Esophagus squamous epithelium (tissue), 5 donors: ENCODE results near the gene HK3. TPM values are rescaled to one million over a fixed set of nuclear protein-coding genes. Genes with fewer than 3 reads are reported as not detected.

ENCODE experiments used
- DNase-seq: peaks from one replicate; lab custom pipeline; 2025; lab: John Stamatoyannopoulos, UW
- H3K27ac ChIP-seq, 4 donors: fragments of 200-600 bp; sonication (generic); one replicate each; pipeline ENCODE4 v1.5.1; 2016 to 2019; ENCODE audit warnings: mild to moderate bottlenecking in 1 of 4
- H3K27me3 ChIP-seq, 4 donors: fragments of 200-600 bp; sonication (generic); 1 replicate in 3 of 4; 2 replicates in 1 of 4; pipeline versions ENCODE4 v1.5.1 to v1.6.0; 2017 to 2021; ENCODE audit warnings: antibody characterized with exemption in 1 of 4
- H3K36me3 ChIP-seq, 3 donors: fragments of 200-600 bp; sonication (generic); one replicate each; pipeline ENCODE4 v1.5.1; 2016 to 2019
- H3K4me1 ChIP-seq, 3 donors: fragments of 200-600 bp; sonication (generic); one replicate each; pipeline ENCODE4 v1.5.1; 2017 to 2019
- H3K4me3 ChIP-seq, 4 donors: fragments of 200-600 bp; sonication (generic); 1 replicate in 3 of 4; 2 replicates in 1 of 4; pipeline ENCODE4 v1.5.1; 2016 to 2019; ENCODE audit warnings: mild to moderate bottlenecking in 2 of 4, moderate library complexity in 1 of 4
- H3K9me3 ChIP-seq, 3 donors: fragments of 200-600 bp; sonication (generic); one replicate each; pipeline ENCODE4 v1.5.1; 2016 to 2019
- POLR2A ChIP-seq, 4 donors: fragments of 450-650 bp; IDR thresholded peaks; one replicate each; pipeline ENCODE4 v1.6.1; 2017; ENCODE audit warnings: antibody characterized with exemption in 4 of 4, mild to moderate bottlenecking in 4 of 4, moderate library complexity in 3 of 4
- WGBS, 2 donors: methylation state at CpG; one replicate each; pipeline ENCODE4 v1.1.5; 2018; 5-methylcytosine and 5-hydroxymethylcytosine counted together
- intact Hi-C: fragments of 100-400 bp; cut with DNase I; formaldehyde crosslinking; loops from one replicate; pipeline ENCODE4 v1.15.0; 2022
- total RNA-seq, 4 donors: library from RNA; depleted of rRNA; stranded (reverse); fragments of >200 nt; gene quantifications; one replicate each; pipeline ENCODE4 v1.1.0, GENCODE V29; 2016
- TF ChIP-seq, protein P1 (sequence below), 6 experiments: fragments of 450-650 bp in 4 of 6; fragments of 200-600 bp in 2 of 6; sonication (generic) in 2 of 6; IDR thresholded peaks; one replicate each; pipeline ENCODE4 v1.5.1; 2016 to 2019; ENCODE audit warnings: antibody characterized with exemption in 6 of 6, mild to moderate bottlenecking in 4 of 6, moderate library complexity in 4 of 6
- donor health status: DM: yes; HTN: yes; CAD: no.

Gene HK3
- total RNA-seq, 4 donors from 2014 or later = 1.3 to 5.7 (median 2.1) TPM; not detected in 1

GRCh38 chr5:176891331-176891958 is 7.7 kb downstream of the HK3 start:
- peaks cover 0 to 18% (median 0%) of the 10 kb centered on the region in 4 donors for H3K27me3 ChIP-seq
- no peaks in the 10 kb centered on the region for H3K9me3 ChIP-seq
- TF ChIP-seq POLR2A (IDR thresholded peaks at IDR 0.05) = no peak
- TF ChIP-seq, protein P1, sequence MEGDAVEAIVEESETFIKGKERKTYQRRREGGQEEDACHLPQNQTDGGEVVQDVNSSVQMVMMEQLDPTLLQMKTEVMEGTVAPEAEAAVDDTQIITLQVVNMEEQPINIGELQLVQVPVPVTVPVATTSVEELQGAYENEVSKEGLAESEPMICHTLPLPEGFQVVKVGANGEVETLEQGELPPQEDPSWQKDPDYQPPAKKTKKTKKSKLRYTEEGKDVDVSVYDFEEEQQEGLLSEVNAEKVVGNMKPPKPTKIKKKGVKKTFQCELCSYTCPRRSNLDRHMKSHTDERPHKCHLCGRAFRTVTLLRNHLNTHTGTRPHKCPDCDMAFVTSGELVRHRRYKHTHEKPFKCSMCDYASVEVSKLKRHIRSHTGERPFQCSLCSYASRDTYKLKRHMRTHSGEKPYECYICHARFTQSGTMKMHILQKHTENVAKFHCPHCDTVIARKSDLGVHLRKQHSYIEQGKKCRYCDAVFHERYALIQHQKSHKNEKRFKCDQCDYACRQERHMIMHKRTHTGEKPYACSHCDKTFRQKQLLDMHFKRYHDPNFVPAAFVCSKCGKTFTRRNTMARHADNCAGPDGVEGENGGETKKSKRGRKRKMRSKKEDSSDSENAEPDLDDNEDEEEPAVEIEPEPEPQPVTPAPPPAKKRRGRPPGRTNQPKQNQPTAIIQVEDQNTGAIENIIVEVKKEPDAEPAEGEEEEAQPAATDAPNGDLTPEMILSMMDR (IDR thresholded peaks at IDR 0.05) = no peak
- no peak overlapping the region for H3K4me3 ChIP-seq
- no peaks in the 10 kb centered on the region for H3K4me1 ChIP-seq
- DNase-seq = no peak
- intact Hi-C loops = no loop called here
- 43 to 75% methylated on average over 3 to 8 of the region's 9 CpGs for WGBS, 2 donors
- no peaks in the 10 kb centered on the region for H3K36me3 ChIP-seq
- H3K27ac ChIP-seq = no peak overlapping the region

- H3K27ac ChIP-seq = no peak overlapping the region
- H3K9me3 ChIP-seq = no peaks in the 10 kb centered on the region
- H3K27me3 ChIP-seq = peaks cover 0 to 15% (median 0%) of the 10 kb centered on the region in 4 donors
- no peak overlapping the region for H3K4me3 ChIP-seq
- DNase-seq = no peak
- no peaks in the 10 kb centered on the region for H3K4me1 ChIP-seq
- H3K36me3 ChIP-seq = no peaks in the 10 kb centered on the region
- TF ChIP-seq, protein P1 (IDR thresholded peaks at IDR 0.05) = no peak
- no peak for TF ChIP-seq POLR2A (IDR thresholded peaks at IDR 0.05)
- 49 to 83% methylated on average over 2 to 4 of the region's 9 CpGs for WGBS, 2 donors
- intact Hi-C loops = no loop called here
These were observed 8.5 kb downstream of the HK3 start for GRCh38 chr5:176890455-176891330.

- Histone ChIP-seq H3K9me3 (no peaks in the 10 kb centered on the region), H3K27ac (no peak overlapping the region), H3K36me3 (no peaks in the 10 kb centered on the region), H3K4me1 (no peaks in the 10 kb centered on the region), H3K4me3 (no peak overlapping the region), H3K27me3 (peaks cover 0 to 15% (median 0%) of the 10 kb centered on the region in 4 donors)
- intact Hi-C loops = no loop called here
- no peak for TF ChIP-seq POLR2A (IDR thresholded peaks at IDR 0.05)
- TF ChIP-seq, protein P1 (IDR thresholded peaks at IDR 0.05) = no peak
- no peak for DNase-seq
- 87% methylated on average over 22 of the region's 24 CpGs for WGBS, 2 donors
These were observed 9.5 kb downstream of the HK3 start for GRCh38 chr5:176889321-176890280.

- intact Hi-C loops = no loop called here
- Histone ChIP-seq H3K27ac (no peak overlapping the region), H3K9me3 (no peaks in the 10 kb centered on the region), H3K4me1 (no peaks in the 10 kb centered on the region), H3K36me3 (no peaks in the 10 kb centered on the region), H3K4me3 (no peak overlapping the region), H3K27me3 (peaks cover 0 to 15% (median 0%) of the 10 kb centered on the region in 4 donors)
- DNase-seq = no peak
- WGBS, 2 donors = 50% methylated on average over 1 of the region's 1 CpG; no CpG with 5 or more reads in 1 of the 2 donors
- TF ChIP-seq, protein P1 (IDR thresholded peaks at IDR 0.05) = no peak
- TF ChIP-seq POLR2A (IDR thresholded peaks at IDR 0.05) = no peak
These were observed 10.3 kb downstream of the HK3 start for GRCh38 chr5:176888865-176889165.
